ENCODE results near the gene SCNN1G.
A peak's percentile ranks its signal among the peaks of the same experiment; 100 is the strongest.

SCNN1G gene

GRCh38 chr16:23155445-23156049, 27.0 kb upstream of the SCNN1G start:
- DNase-seq = no peak

- no peak for DNase-seq
Measured at GRCh38 chr16:23156110-23156509, 26.4 kb upstream of the SCNN1G start.

- DNase-seq = no peak
Measured at GRCh38 chr16:23156946-23157460, 25.5 kb upstream of the SCNN1G start.

- DNase-seq = no peak
Measured at GRCh38 chr16:23158114-23158513, 24.4 kb upstream of the SCNN1G start.

GRCh38 chr16:23160082-23160481, 22.5 kb upstream of the SCNN1G start:
- no peak for DNase-seq

- DNase-seq = no peak
Measured at GRCh38 chr16:23160574-23160973, 22.0 kb upstream of the SCNN1G start.

GRCh38 chr16:23163921-23164320, 18.6 kb upstream of the SCNN1G start:
- no peak for DNase-seq

- no peak for DNase-seq
Measured at GRCh38 chr16:23164736-23165135, 17.8 kb upstream of the SCNN1G start.

- DNase-seq = no peak
Measured at GRCh38 chr16:23172583-23172982, 10.0 kb upstream of the SCNN1G start.

- DNase-seq = no peak
Measured at GRCh38 chr16:23172994-23173393, 9.6 kb upstream of the SCNN1G start.

- DNase-seq = no peak
Measured at GRCh38 chr16:23174622-23175021, 7.9 kb upstream of the SCNN1G start.

GRCh38 chr16:23175651-23176050, 6.9 kb upstream of the SCNN1G start:
- no peak for DNase-seq

GRCh38 chr16:23181506-23181905, 1.0 kb upstream of the SCNN1G start:
- DNase-seq = no peak

- DNase-seq = peak; percentile 43
Measured at GRCh38 chr16:23182206-23182678, 303 bp upstream of the SCNN1G start.

GRCh38 chr16:23183543-23183862, 958 bp downstream of the SCNN1G start:
- DNase-seq = no peak

GRCh38 chr16:23185656-23186055, 3.1 kb downstream of the SCNN1G start:
- DNase-seq = no peak

- no peak for DNase-seq
Measured at GRCh38 chr16:23186171-23186570, 3.6 kb downstream of the SCNN1G start.

GRCh38 chr16:23187341-23187740, 4.8 kb downstream of the SCNN1G start:
- no peak for DNase-seq

- no peak for DNase-seq
Measured at GRCh38 chr16:23188911-23189310, 6.4 kb downstream of the SCNN1G start.

GRCh38 chr16:23194497-23195221, 12.1 kb downstream of the SCNN1G start:
- no peak for DNase-seq

- no peak for DNase-seq
Measured at GRCh38 chr16:23195366-23195978, 12.9 kb downstream of the SCNN1G start.

- no peak for DNase-seq
Measured at GRCh38 chr16:23196539-23196938, 14.0 kb downstream of the SCNN1G start.

GRCh38 chr16:23202166-23202565, 19.6 kb downstream of the SCNN1G start:
- DNase-seq = no peak

- DNase-seq = no peak
Measured at GRCh38 chr16:23206986-23207385, 24.4 kb downstream of the SCNN1G start.

Data from effector CD4-positive, alpha-beta T cell (primary cell).